Mesodermal cell (in vitro differentiated cells): ENCODE data around the gene GUCA1A.
"Not testable (repeated sequence)": the region's sequence is repeated elsewhere in the genome, so short reads cannot be mapped to it uniquely, and the experiment has no call there.

Source experiments
- H3K27ac ChIP-seq: 2 replicates; pipeline ENCODE4 v1.7.0; 2013; ENCODE audit warnings: mild to moderate bottlenecking, low read depth, low read length, moderate library complexity; ENCODE audit not compliant: severe bottlenecking
- H3K36me3 ChIP-seq: 2 replicates; pipeline ENCODE4 v1.7.1; 2013; ENCODE audit warnings: mild to moderate bottlenecking, low read length, moderate library complexity; ENCODE audit not compliant: control insufficient read depth, insufficient read depth
- H3K4me1 ChIP-seq: one replicate; pipeline ENCODE4 v1.7.1; 2013; ENCODE audit warnings: mild to moderate bottlenecking, low read length; ENCODE audit not compliant: insufficient read depth, control insufficient read depth, poor library complexity, severe bottlenecking
- H3K4me3 ChIP-seq: 2 replicates; pipeline ENCODE4 v1.7.0; 2013; ENCODE audit warnings: low read length, control low read depth, mild to moderate bottlenecking; ENCODE audit not compliant: insufficient read depth, poor library complexity, severe bottlenecking; ENCODE audit errors: extremely low read depth
- H3K9me3 ChIP-seq: 2 replicates; pipeline ENCODE4 v1.7.1; 2013; ENCODE audit warnings: mild to moderate bottlenecking, low read length, moderate library complexity; ENCODE audit not compliant: control insufficient read depth
- WGBS, 2 experiments: methylation state at CpG; one replicate each; pipeline ENCODE4 v1.1.5; 2013; ENCODE audit warnings: missing lambda C conversion rate in 2 of 2; ENCODE audit not compliant: insufficient coverage in 2 of 2; 5-methylcytosine and 5-hydroxymethylcytosine counted together

The GUCA1A gene

GRCh38 chr6:42177514-42178364 is 4.6 kb downstream of the GUCA1A start:
- no peak overlapping the region for H3K4me3 ChIP-seq
- no peaks in the 10 kb centered on the region for H3K36me3 ChIP-seq
- WGBS, 2 experiments: 17 to 26% methylated on average over 21 to 25 of the region's 27 CpGs
- H3K27ac ChIP-seq: no peak overlapping the region
- H3K4me1 ChIP-seq: no peaks in the 10 kb centered on the region
- no peaks in the 10 kb centered on the region for H3K9me3 ChIP-seq

- H3K9me3 ChIP-seq: no peaks in the 10 kb centered on the region
- H3K4me1 ChIP-seq: no peaks in the 10 kb centered on the region
- no peaks in the 10 kb centered on the region for H3K36me3 ChIP-seq
- no peak overlapping the region for H3K4me3 ChIP-seq
- 92 to 93% methylated on average over 14 to 17 of the region's 20 CpGs for WGBS, 2 experiments
- no peak overlapping the region for H3K27ac ChIP-seq
Observed at GRCh38 chr6:42179261-42179944, 6.2 kb downstream of the GUCA1A start.

GRCh38 chr6:42179945-42180313 is 6.8 kb downstream of the GUCA1A start:
- no peak overlapping the region for H3K4me3 ChIP-seq
- no peaks in the 10 kb centered on the region for H3K4me1 ChIP-seq
- no peaks in the 10 kb centered on the region for H3K9me3 ChIP-seq
- no peak overlapping the region for H3K27ac ChIP-seq
- no peaks in the 10 kb centered on the region for H3K36me3 ChIP-seq
- 80 to 96% methylated on average over 3 of the region's 3 CpGs for WGBS, 2 experiments

GRCh38 chr6:42182101-42182500 is 8.9 kb downstream of the GUCA1A start:
- H3K36me3 ChIP-seq: no peaks in the 10 kb centered on the region
- H3K27ac ChIP-seq: no peak overlapping the region
- no peaks in the 10 kb centered on the region for H3K4me1 ChIP-seq
- H3K9me3 ChIP-seq: no peaks in the 10 kb centered on the region
- 78 to 83% methylated on average over 3 to 4 of the region's 5 CpGs for WGBS, 2 experiments
- H3K4me3 ChIP-seq: no peak overlapping the region

GRCh38 chr6:42184475-42184874 is 11.3 kb downstream of the GUCA1A start:
- Histone ChIP-seq H3K4me3 (no peak overlapping the region), H3K36me3 (no peaks in the 10 kb centered on the region), H3K4me1 (no peaks in the 10 kb centered on the region), H3K27ac (no peak overlapping the region), H3K9me3 (no peaks in the 10 kb centered on the region)
- 83 to 90% methylated on average over 2 to 3 of the region's 4 CpGs for WGBS, 2 experiments

- Histone ChIP-seq H3K9me3 (no peaks in the 10 kb centered on the region), H3K4me1 (no peaks in the 10 kb centered on the region), H3K36me3 (no peaks in the 10 kb centered on the region), H3K27ac (no peak overlapping the region), H3K4me3 (no peak overlapping the region)
- WGBS, 2 experiments: 76 to 77% methylated on average over 8 to 10 of the region's 10 CpGs
Observed at GRCh38 chr6:42185597-42185996, 12.4 kb downstream of the GUCA1A start.

GRCh38 chr6:42188406-42188805 is 15.2 kb downstream of the GUCA1A start:
- no peaks in the 10 kb centered on the region for H3K36me3 ChIP-seq
- WGBS, 2 experiments: 89 to 94% methylated on average over 3 to 5 of the region's 6 CpGs
- peaks cover 2% of the 10 kb centered on the region for H3K4me1 ChIP-seq
- H3K27ac ChIP-seq: no peak overlapping the region
- no peak overlapping the region for H3K4me3 ChIP-seq
- H3K9me3 ChIP-seq: no peaks in the 10 kb centered on the region

GRCh38 chr6:42190554-42191183 is 17.5 kb downstream of the GUCA1A start:
- no peak overlapping the region for H3K27ac ChIP-seq
- WGBS, 2 experiments: 97 to 100% methylated on average over 2 to 4 of the region's 5 CpGs

GRCh38 chr6:42192385-42192784 is 19.2 kb downstream of the GUCA1A start:
- not testable (repeated sequence) for H3K27ac ChIP-seq, H3K9me3 ChIP-seq, H3K36me3 ChIP-seq, H3K4me1 ChIP-seq, H3K4me3 ChIP-seq
- WGBS, 2 experiments: 89 to 96% methylated on average over 3 to 4 of the region's 5 CpGs

More at GRCh38 chr6:42190554-42191183, 17.5 kb downstream of the GUCA1A start:
- no peaks in the 10 kb centered on the region for H3K36me3 ChIP-seq
- no peaks in the 10 kb centered on the region for H3K9me3 ChIP-seq
- peaks cover 2% of the 10 kb centered on the region for H3K4me1 ChIP-seq
- no peak overlapping the region for H3K4me3 ChIP-seq

GRCh38 chr6:42193491-42193894 is 20.3 kb downstream of the GUCA1A start:
- WGBS, 2 experiments: 24 to 28% methylated on average over 5 to 7 of the region's 8 CpGs
- Histone ChIP-seq H3K36me3 (no peaks in the 10 kb centered on the region), H3K4me3 (no peak overlapping the region), H3K4me1 (peaks cover 8% of the 10 kb centered on the region), H3K27ac (peak overlapping the region; percentile 11), H3K9me3 (no peaks in the 10 kb centered on the region)
